NCI-H226 (cell line): ENCODE measurements around the gene CD86.
"Not testable (repeated sequence)": the region's sequence is repeated elsewhere in the genome, so short reads cannot be mapped to it uniquely, and the experiment has no call there.

ENCODE experiments used
- DNase-seq: peaks from one replicate; pipeline ENCODE4 v3.0.0-alpha.2; 2015

Gene CD86, protein sequence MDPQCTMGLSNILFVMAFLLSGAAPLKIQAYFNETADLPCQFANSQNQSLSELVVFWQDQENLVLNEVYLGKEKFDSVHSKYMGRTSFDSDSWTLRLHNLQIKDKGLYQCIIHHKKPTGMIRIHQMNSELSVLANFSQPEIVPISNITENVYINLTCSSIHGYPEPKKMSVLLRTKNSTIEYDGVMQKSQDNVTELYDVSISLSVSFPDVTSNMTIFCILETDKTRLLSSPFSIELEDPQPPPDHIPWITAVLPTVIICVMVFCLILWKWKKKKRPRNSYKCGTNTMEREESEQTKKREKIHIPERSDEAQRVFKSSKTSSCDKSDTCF

DNA sequence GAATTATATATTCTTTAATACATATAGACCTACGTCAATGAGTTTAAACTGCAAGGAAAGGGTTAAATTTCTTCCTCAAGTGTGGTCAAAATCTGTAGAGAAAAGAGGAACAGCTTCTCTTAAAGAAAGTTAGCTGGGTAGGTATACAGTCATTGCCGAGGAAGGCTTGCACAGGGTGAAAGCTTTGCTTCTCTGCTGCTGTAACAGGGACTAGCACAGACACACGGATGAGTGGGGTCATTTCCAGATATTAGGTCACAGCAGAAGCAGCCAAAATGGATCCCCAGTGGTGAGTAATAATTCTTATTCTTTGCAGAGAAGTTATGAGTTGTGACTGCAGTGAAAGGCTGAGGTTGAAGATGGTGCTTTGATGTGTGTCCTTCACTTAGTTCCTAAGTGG is at the start of gene CD86:
Gene CD86, plus strand, starts transcription at position 148 of the 400 bp plus-strand sequence. Its CDS starts 128 bp downstream, at position 276.
- DNase-seq: no peak

DNA sequence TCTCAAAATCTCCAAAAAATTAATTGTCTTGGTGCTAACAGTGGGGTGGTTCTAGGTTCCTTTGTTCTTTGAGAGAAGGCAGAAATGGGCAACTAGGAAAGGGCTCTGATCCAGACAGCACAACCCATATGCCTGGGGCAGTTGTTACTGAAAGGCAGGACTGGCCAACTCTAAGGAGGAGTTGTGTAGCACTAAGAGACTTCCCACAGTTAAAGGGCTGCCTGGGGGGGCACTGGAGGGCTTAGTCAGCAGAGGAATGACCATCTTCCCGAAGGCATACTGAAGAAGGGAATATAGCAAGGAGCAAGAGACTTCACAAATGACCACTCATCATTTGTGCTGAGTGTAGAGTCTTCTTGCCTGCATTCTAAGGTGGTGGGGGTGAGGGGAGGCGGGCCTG is 48.9 kb upstream of the CD86 start:
- no peak for DNase-seq

DNA sequence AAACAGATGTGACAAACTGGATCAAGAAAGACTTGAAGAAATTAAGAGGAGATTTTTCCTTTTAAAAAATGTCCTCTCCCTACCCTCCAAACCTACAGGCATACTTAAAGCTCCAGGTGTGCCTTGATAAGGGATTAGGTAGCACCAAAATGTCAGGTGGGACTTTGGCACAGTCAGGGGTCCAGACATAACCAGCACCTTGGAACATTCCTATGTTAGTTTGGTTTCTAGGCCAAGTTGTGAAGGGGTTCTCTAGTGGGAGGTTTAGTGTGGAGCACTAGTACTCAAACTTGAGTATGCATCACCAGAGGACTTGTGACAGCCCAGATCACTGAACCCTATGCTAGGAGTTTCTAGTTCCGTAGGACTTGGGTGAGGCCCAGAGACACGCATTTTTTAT is 47.0 kb upstream of the CD86 start:
- no peak for DNase-seq

DNA sequence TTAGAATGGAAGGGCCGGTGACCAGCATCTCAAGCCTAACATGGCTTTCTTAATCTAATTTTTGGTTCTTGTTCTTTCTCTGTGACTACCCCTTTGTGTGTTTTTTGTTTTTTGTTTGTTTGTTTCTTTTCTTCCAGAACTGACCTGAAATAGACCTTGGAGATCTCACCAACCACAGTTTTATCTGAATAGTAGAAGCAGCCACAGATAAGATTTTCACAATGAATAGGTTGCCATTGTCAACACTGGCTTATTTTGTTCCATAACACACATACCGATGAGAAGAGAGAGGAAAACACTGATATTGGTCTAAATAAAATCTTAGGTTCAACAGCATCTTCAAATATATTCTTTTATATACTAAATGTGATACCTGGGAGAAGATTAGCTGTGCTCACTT is 44.7 kb upstream of the CD86 start:
- no peak for DNase-seq

DNA sequence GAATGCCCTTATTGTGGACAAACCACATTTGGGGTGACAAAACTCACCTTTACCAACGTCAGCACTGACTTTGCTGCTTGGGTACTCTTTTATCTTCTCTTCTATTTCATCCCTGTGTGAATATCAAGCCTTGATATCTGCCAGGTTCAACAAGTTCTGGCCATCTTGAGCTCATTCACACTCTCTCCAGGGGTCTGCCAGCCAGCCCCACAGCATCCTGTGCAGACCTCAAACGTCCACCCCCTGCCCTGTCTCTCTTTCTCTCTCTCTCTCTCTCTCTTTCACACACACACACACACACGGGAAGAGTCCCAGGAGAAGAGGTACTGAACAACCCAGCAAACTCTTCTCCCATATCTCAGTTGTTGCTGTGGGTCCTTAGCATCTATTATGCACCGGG is 43.8 kb upstream of the CD86 start:
- DNase-seq: no peak

DNA sequence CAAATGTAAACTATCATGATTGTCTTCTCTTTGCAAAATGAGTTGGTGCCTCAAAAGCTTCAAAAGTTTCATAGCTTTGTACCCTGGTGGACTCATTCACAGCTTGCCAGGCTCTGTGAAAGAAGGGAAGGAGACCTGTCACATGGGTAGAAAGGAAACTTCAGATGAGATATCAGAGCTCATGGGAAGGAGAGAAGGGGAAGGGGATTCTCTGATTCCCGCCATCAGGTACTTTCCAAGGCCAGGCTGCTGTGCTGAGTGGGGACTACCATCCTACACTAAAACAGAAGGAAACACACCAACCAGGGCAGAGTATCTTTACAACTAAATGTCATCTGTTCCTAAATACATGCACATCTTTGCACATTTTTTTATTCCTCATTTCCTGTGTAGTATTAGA is 42.3 kb upstream of the CD86 start:
- DNase-seq: no peak

DNA sequence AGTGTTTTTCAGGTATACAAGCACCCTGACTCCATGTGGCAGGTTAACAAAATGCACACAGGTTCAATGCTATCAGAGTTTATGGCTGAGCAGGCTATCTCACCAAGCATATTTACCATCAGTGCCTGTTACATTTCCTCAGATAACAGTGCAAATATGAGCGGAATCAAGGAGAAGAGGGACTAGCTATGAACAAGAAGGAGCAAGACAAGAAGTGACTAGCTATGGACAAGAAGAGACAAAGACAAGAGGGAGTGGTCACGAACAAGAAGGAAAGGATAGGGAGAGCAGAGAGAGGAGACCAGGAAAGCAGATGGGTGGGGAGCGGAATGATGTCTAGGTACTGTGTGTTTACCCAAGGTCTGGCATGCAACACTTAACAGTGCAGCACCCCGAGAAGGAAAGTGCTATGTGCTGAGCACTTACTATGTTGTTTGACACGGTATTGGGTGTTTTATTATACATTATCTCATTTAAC is 41.7 kb upstream of the CD86 start:
- no peak for DNase-seq

DNA sequence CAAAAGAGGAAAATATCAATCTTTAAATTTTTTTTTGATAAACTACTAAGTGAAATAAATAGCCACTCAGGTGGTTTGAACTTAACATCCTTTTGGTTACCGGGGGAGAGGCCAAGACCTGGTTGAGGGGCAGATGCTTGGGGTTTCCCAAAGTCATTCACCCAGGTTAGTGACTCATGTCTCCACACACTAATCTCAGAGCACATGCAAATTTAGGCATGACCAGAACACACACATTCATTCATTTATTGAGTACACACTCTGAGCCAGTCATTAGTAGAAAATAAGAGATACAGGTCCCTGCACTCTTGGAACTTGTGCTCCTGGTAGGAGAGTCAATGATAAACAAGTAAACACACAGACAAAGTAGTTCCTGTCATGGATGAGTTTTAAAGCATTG is 40.4 kb upstream of the CD86 start:
- no peak for DNase-seq

DNA sequence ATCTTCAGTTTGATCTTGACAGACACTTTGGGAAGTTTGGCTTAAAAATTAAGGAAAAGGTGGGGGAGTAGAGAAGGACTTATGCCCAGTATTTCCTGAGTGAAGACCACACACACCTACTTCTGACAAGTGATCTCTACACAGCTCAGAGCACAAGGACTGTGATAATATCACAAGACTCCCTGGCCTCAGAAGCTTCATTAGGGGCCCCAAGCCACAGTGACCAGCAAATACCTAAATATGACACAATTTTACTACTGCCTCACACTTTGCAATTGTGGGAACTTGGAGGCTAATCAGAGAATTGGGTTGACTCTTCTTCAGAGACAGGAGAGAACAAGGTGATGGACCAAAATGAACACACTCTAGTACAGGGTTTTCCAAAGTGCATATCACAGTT is 35.7 kb upstream of the CD86 start:
- DNase-seq: no peak

DNA sequence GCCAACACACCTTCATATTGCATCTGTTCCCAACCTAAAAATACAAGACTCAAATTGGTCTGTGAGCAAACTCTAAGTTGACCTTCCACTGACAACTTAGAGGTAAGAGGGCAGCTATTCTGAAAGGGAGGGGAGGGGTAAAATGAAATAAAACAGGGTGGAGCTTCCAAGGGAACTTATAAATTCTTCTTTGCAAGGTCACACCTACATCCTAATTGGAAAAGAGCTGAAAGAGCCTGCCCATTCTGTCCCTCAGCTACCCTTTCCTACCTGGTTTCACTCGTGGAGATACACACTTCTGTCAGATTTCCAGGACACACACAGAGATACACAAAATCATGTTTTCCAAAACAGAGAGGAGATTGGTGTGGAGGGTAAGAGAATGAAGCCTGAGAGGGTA is 34.1 kb upstream of the CD86 start:
- no peak for DNase-seq

DNA sequence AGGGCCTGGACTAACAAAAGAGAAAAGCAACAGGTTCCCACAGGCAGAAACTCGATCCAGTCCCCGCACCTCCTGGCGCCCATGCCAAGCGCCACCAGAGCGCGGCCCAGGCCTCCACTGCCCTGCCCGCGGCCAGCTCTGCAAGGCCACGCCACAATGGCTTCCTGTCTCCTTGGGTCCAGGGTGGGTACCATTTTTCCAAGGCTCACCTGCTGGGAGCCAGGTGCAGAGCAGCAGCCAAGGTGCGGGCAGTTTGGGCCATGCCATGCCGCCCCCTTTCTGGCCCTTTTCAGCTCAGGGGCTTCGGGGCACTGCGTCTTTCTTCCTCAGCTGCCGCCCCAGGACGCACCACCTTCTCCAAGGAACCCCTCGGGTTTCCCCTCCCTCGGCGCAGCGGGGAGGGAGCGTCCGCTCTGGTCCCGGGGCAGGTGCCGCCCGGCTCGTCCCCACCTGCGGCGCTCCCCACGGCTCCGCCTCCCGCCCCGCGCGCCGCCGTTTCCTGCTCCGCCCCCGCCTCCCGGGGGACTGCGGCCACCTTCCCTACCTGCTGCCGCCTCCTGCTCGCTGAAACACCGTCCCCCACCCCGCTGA is 33.3 kb upstream of the CD86 start, which contains the start of gene ILDR1:
Gene ILDR1, minus strand, starts transcription at position 437 of the 591 bp plus-strand sequence. Its CDS starts 170 bp downstream, at position 267.
- DNase-seq: no peak

DNA sequence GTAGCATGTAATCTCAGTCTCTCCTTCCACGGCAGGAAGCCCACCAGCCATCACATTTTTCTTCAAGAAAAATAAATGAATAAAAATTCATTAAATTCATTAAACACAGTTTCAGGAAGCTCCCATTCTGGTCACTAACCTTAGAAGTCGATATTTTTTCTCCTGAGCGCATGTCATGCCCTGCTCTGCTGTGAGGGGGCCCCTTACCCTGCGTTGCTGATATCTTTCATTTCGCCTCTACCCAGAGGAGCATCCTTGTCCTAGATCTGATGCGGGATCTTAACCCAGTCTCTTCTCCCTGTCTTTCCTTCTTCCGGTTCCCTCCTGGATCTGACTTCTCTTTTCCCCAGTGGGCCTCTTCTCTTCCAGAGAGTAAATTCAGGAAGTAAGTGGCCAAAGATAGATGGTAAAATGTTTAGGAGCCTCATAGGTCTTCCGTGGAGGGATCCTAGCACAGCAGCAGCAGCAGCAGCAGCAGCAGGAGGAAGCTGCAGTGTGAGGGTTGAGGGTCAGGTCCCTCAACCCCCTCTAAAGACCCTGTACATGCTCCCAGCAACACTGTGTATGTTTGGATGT is 31.7 kb upstream of the CD86 start:
- DNase-seq: no peak

DNA sequence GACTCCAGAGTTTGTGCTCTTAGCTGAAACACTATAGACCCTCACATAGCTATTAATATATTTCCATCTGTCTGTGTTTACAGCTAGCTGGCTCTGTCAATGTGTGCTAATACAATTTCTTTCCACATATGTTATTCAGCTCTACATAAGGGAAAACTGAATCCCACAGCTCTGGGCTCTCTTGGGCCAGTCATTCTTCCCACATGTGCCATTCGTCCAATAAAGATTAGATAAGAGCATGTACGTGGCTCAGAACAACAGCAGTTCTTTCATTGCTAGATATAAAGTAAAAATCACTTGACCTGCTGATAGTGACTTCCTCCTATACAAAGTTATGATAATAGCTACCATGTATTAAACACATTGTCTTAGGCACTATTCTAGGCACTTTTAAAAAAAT is 30.4 kb upstream of the CD86 start:
- DNase-seq: no peak

DNA sequence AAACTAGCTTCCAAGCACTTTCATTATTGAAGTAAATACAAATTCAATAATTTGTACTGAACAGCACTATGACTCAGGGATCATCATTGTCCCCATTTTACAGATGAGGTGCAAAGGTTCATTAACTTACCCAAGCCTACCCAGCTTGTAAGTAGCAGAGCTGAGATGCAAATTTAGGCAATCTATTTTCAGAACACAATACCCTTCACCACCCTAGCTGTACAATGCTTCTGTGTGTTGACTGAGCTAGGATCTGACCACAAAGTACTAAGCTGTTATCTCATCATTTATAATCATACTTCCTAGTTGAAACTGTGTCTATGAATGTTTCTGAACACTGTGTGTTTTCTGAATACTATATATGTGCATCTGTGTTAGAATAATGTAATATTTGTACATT is 29.9 kb upstream of the CD86 start:
- DNase-seq: no peak

DNA sequence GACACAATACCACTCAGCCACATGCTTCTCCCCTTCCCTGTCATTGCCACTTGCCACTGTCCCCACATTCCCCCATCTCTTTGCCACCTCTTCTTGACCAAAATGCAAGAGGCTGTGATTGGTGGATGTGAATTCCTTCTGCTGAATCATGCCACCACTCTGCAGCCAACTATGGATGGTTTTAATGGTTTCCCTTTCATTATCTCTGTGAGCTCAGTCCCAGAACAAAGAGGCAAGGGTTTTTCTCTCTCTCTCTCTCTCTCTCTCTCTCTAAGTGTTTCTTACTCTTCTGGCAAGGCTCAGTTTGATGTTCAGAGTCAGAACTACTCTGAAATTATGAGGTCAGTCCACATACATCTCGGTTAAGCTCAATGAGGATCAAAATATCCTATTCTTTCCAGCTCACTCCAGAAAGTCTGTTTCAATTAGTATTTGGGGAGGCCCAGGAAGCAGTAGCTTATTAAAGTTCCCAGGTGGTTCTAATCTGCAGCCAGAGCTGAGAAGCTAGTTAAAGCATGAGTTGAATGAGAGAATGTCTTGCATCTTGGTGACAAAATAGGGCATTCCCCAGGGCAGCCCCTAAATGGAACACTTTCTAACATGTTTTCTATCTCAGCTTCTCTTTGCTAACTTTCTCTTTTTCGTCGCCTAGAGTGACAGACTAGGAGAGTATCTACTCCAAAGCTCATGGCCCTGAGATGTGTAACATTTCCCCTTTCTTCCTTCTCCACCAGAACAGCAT is 24.6 kb upstream of the CD86 start:
- no peak for DNase-seq

DNA sequence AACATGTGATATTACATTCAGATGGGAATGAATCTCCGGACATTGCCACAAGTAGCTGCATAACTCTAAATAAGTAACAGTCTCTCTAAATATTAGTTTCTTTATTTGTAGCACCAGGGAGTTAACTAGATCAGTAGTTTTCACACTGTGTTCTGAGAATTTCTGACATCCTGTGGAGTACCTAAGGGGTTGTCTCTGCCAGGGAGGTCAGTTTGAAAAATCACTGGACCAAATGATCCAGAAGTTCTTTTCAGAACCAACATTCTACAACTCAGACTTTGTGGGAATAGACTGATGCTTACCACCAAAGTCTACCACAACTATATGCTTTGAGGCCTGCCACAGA is 24.1 kb upstream of the CD86 start:
- no peak for DNase-seq

DNA sequence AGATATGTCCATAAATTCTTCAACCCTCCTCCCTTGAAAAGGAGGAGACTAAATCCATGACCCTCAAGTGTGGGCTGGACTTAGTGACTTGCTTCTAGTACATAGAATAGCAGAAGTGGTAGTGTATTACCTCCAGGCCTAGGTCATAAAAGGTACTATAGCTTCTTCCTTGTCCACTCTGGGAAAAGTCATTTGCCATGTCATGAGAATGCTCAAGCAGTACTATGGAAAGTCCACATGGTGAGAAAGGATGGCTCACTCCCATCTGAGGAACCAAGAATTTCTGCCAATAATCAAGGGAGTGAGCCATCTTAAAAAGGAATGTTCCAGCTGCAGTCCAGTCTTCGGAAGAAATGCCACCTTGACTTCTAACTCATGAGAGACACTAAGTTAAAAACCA is 22.6 kb upstream of the CD86 start:
- no peak for DNase-seq

DNA sequence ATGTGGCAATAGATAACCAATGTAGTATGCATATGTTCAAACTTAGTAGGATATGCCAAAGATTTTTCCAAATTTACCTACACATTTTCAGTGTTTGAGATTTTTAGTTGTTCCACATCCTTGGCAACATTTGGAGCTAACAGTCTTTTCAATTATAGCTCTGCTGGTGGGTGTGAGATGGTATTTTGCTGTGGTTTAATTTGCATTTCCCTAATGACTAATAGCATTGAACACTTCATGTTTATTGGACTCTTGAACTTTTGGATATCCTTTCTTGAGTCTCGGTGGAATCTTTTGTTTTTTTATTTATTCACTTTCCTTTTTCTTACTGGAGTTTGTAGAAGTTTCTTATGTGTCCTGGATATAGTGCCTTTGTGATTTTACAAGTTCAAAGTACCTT is 22.1 kb upstream of the CD86 start:
- no peak for DNase-seq

DNA sequence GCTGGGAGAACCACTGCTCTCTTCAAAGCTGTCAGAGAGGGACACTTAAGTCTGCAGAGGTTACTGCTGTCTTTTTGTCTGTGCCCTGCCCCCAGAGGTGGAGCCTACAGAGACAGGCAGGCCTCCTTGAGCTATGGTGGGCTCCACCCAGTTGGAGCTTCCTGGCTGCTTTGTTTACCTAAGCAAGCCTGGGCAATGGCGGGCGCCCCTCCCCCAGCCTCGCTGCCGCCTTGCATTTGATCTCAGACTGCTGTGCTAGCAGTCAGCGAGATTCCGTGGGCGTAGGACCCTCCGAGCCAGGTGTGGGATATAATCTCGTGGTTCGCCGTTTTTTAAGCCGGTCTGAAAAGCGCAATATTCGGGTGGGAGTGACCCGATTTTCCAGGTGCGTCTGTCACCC is 7.9 kb upstream of the CD86 start:
- not testable (repeated sequence) for DNase-seq

DNA sequence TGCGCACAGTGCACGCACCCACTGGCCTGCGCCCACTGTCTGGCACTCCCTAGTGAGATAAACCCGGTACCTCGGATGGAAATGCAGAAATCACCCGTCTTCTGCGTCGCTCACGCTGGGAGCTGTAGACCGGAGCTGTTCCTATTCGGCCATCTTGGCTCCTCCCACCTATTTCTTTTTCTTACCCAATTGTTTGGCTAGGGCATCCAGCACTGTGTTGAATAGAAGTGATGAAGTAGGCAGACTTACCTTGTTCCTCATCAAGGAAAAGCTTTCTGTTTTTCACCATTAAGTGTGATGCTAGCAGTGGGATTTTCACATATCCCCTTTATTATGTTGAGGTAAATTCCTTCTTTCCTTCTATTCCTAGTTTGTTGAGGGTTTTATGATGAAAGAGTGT is 7.4 kb upstream of the CD86 start:
- DNase-seq: not testable (repeated sequence)

DNA sequence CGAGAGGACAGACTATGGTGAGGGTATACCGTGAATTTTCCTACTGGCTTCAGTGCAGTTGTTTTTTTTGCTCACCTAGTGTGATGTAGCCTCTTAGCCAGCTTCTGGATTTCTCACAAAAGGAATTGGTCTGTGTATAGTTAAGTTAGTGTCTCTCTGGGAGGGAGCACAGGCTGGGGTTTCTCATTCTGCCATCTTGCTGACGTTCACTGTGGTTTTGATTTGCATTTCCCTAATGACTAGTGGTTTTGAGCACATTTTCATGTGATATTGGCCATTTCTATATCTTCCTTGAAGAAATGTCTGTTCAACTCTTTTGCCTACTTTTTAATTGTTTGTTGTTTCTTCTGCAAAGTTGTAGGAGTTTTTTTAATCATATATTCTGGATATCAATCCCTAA is 2.2 kb upstream of the CD86 start:
- no peak for DNase-seq

DNA sequence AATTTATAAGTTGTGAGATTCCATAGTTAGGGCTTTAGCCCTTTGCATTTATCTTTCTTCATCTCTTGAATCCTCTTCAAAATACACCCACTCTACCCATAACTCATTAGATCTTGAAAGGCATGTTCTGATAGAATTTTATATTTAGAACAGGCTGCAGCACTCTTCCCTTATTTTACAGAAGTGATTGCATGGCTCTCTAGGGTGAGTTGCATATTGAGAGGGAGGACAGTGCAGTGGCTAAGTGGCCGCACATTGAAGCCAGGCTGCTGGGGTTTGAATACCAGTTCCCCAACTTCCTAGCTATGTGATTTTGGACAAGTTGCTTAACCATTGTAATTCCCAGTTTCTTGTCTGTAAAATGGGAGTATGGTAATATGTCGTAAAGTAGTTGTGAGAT is 2.5 kb downstream of the CD86 start:
- no peak for DNase-seq

DNA sequence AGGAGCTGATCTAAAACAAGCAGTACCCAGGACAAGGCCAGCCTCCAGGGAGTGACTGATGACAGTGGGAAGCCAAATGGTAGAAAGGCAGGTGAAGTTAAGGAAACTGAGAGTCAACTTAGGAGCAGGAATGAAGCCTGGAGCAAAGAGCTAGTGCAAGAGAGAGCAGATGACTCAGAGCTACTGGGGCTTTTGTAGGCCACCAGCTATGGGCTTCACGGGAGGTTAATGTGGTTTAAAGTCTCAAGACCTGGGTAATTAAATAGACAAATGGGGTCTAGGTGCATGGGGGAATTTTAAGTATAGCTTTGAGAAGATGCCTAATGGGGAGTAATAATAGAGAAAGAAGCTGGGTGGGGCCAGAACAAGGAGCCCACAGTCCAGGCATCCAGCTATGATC is 3.1 kb downstream of the CD86 start:
- no peak for DNase-seq
